GM12878 (cell line): ENCODE data around the gene GARRE1. TPM values are rescaled to one million over a fixed set of nuclear protein-coding genes. Genes with fewer than 3 reads are reported as not detected.

Experiments
- ATAC-seq: fragments of 200-7000 bp; cut with Tn5 transposase; 3 replicates; pipeline ENCODE4 v1.9.1; 2020; ENCODE audit warnings: mild to moderate bottlenecking, moderate library complexity
- BruUV-seq: library from RNA; stranded (reverse); fragments of 400-500 nt; replicated peaks from 2 replicates; lab custom pipeline; 2021; lab: Mats Ljungman, UMichigan
- CTCF ChIA-PET: fragments of 300-600 bp; sonication (Branson Sonifier 250); formaldehyde crosslinking; extraction: SDS; loops from one replicate; lab custom pipeline; 2021; ENCODE audit warnings: inconsistent platforms; lab: Yijun Ruan, JAX
- POLR2A ChIA-PET: fragments of 350-600 bp; formaldehyde crosslinking; extraction: SDS; loops from one replicate; lab custom pipeline; 2021; ENCODE audit warnings: inconsistent platforms; lab: Charles Lee
- RAD21 ChIA-PET: fragments of 300-600 bp; sonication (Branson Sonifier 250); formaldehyde crosslinking; loops from one replicate; lab custom pipeline; 2023; ENCODE audit warnings: antibody characterized with exemption; ENCODE audit not compliant: unreplicated experiment; lab: Charles Lee
- SMC1A ChIA-PET: fragments of 300-600 bp; sonication (Branson Sonifier 250); formaldehyde crosslinking; loops from one replicate; lab custom pipeline; 2023; ENCODE audit not compliant: unreplicated experiment, uncharacterized antibody; lab: Charles Lee
- DNase-seq: peaks from one replicate; pipeline ENCODE4 v3.0.0-alpha.2; 2011; ENCODE audit warnings: low read depth, low spot score
- FAIRE-seq: peaks from 3 replicates; lab custom pipeline; 2011; peaks lifted over from hg19 to GRCh38; lab: Jason Lieb, UNC
- H2AFZ ChIP-seq: 2 replicates; pipeline ENCODE4 v1.6.0; 2011; ENCODE audit warnings: low read depth, low read length, control low read depth; ENCODE audit not compliant: control insufficient read depth
- H3K27ac ChIP-seq: 2 replicates; pipeline ENCODE4 v1.5.1; 2011; ENCODE audit warnings: control low read depth; ENCODE audit not compliant: control insufficient read depth, insufficient read depth
- H3K27me3 ChIP-seq, 2 experiments: replicated peaks in 1 of 2; 2 replicates each; pipeline versions ENCODE4 v1.6.0 to v1.6.1; 2011; ENCODE audit warnings: low read length in 1 of 2; ENCODE audit not compliant: control insufficient read depth in 2 of 2, insufficient read depth in 2 of 2
- H3K36me3 ChIP-seq, 2 experiments: 2 replicates each; pipeline ENCODE4 v1.5.1; 2011; ENCODE audit warnings: low read length in 1 of 2; ENCODE audit not compliant: control insufficient read depth in 2 of 2, insufficient read depth in 2 of 2
- H3K4me1 ChIP-seq: 2 replicates; pipeline ENCODE4 v1.6.1; 2011; ENCODE audit warnings: mild to moderate bottlenecking, low read length, moderate library complexity, mixed read lengths; ENCODE audit not compliant: control insufficient read depth, insufficient read depth
- H3K4me2 ChIP-seq: 2 replicates; pipeline ENCODE4 v1.6.0; 2011; ENCODE audit warnings: control low read depth; ENCODE audit not compliant: control insufficient read depth, insufficient read depth
- H3K4me3 ChIP-seq: fragments of 200-600 bp; sonication (generic); 2 replicates; pipeline ENCODE4 v1.5.1; 2016
- H3K79me2 ChIP-seq: 2 replicates; pipeline ENCODE4 v1.6.0; 2011; ENCODE audit warnings: low read length; ENCODE audit not compliant: control insufficient read depth, insufficient read depth
- H3K9ac ChIP-seq: 2 replicates; pipeline ENCODE4 v1.8.0; 2011; ENCODE audit warnings: low read length, control low read depth, mixed read lengths; ENCODE audit not compliant: control insufficient read depth, insufficient read depth
- H3K9me3 ChIP-seq: replicated peaks from 3 replicates; pipeline ENCODE4 v1.5.1; 2011; ENCODE audit warnings: mild to moderate bottlenecking, low read length; ENCODE audit not compliant: control insufficient read depth, insufficient read depth
- H4K20me1 ChIP-seq: 2 replicates; pipeline ENCODE4 v1.6.0; 2011; ENCODE audit not compliant: control insufficient read depth, insufficient read depth
- MTA3 ChIP-seq: IDR thresholded peaks from 2 replicates; pipeline ENCODE4 v1.6.1; 2012; ENCODE audit warnings: low read length, inconsistent platforms, borderline replicate concordance
- MYC ChIP-seq: IDR thresholded peaks from 2 replicates; pipeline ENCODE4 v1.6.1; 2011; ENCODE audit warnings: mild to moderate bottlenecking, low read length, moderate library complexity, inconsistent platforms; ENCODE audit not compliant: insufficient read depth, insufficient replicate concordance, insufficient read length, severe bottlenecking
- POU2F2 ChIP-seq: IDR thresholded peaks from 3 replicates; pipeline ENCODE4 v1.6.1; 2011; ENCODE audit warnings: low read depth, mild to moderate bottlenecking, low read length, borderline replicate concordance
- SPI1 ChIP-seq: IDR thresholded peaks from 2 replicates; pipeline ENCODE4 v1.6.1; 2011; ENCODE audit warnings: low read depth, mild to moderate bottlenecking, low read length, moderate library complexity, borderline replicate concordance; ENCODE audit not compliant: insufficient read depth
- TCF7 ChIP-seq: IDR thresholded peaks from 2 replicates; pipeline ENCODE4 v1.6.1; 2014; ENCODE audit warnings: antibody characterized with exemption, borderline replicate concordance
- WGBS: methylation state at CpG from one replicate; pipeline ENCODE4 v1.1.6; 2016; ENCODE audit warnings: low lambda C conversion rate; ENCODE audit not compliant: insufficient replicate concordance, insufficient coverage; ENCODE audit errors: missing lambda C conversion rate; 5-methylcytosine and 5-hydroxymethylcytosine counted together
- in situ Hi-C: fragments of 300-500 bp; cut with MboI; formaldehyde crosslinking; loops from 9 replicates; pipeline ENCODE4 v1.14.3; 2018; ENCODE audit warnings: mixed read lengths
- intact Hi-C: fragments of 100-400 bp; cut with micrococcal nuclease; formaldehyde crosslinking; loops from one replicate; pipeline ENCODE4 v1.14.2; 2022; ENCODE audit not compliant: unreplicated experiment
- polyA plus RNA-seq, 11 experiments: library from polyadenylated mRNA; depleted of rRNA in 4 of 11; unstranded in 6 of 11; stranded (reverse) in 5 of 11; fragments of >200 nt; fragmentation: Nextera tagmentation in 4 of 11; fragmentation: Illumina TruSeq in 1 of 11; extraction: Ambion mirVana in 4 of 11; extraction: Trizol in 1 of 11; gene quantifications; 1 replicate in 1 of 11; 2 replicates in 10 of 11; pipeline versions ENCODE4 v1.2.1 to v1.2.3, GENCODE V29; 2011 to 2016; ENCODE audit warnings: inconsistent platforms in 2 of 11, missing spikeins in 2 of 11, low read depth in 1 of 11
- total RNA-seq, 4 experiments: library from RNA; depleted of rRNA in 3 of 4; stranded (reverse); fragments of >200 nt in 3 of 4; fragmentation: Illumina TruSeq in 1 of 4; extraction: Trizol in 1 of 4; gene quantifications; 2 replicates each; pipeline versions ENCODE4 v1.2.1 to v1.2.3, GENCODE V29; 2013 to 2021
- TF ChIP-seq, protein P1 (sequence below): IDR thresholded peaks from 2 replicates; pipeline ENCODE4 v1.6.1; 2012; ENCODE audit warnings: improper control_type of control experiment, low read depth, low read length; ENCODE audit not compliant: insufficient replicate concordance
- TF ChIP-seq, protein P2 (sequence below): fragments of 150-350 bp; IDR thresholded peaks from 2 replicates; pipeline ENCODE4 v1.6.1; 2014; ENCODE audit warnings: mild to moderate bottlenecking, low read depth, low read length
- TF ChIP-seq, protein P3 (sequence below): fragments of 450-650 bp; IDR thresholded peaks from 2 replicates; pipeline ENCODE4 v1.6.1; 2016; ENCODE audit warnings: mild to moderate bottlenecking
- TF ChIP-seq, protein P4 (sequence below): fragments of 450-650 bp; formaldehyde crosslinking; IDR thresholded peaks from 2 replicates; pipeline ENCODE4 v1.4.0; 2020; ENCODE audit warnings: mild to moderate bottlenecking, moderate library complexity

Gene GARRE1
- total and polyA plus RNA-seq, 10 of the 15 experiments (the other 5 are each of a cell fraction or from before 2014, with no cell fraction given) = 1.1 to 9.4 (median 5.1) TPM

DNA sequence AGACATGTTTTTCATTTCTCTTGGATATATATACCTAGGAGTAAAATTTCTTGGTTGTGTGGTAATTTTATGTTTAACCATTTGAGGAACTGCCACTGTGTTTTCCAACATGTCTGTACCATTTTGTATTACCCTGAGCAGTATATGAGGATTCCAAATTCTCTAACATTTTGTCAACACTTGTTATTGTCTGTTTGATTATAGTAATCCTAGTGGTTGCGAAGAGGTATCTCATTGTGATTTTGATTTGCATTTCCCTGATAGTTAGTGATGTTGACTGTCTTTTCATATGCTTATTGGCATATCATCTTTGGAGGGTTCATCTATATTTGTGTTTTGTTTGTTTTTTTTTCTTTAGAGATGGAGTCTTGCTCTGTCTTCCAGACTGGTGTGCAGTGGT lies 21.4 kb downstream of the GARRE1 start (continued):
- TF ChIP-seq, protein P1, sequence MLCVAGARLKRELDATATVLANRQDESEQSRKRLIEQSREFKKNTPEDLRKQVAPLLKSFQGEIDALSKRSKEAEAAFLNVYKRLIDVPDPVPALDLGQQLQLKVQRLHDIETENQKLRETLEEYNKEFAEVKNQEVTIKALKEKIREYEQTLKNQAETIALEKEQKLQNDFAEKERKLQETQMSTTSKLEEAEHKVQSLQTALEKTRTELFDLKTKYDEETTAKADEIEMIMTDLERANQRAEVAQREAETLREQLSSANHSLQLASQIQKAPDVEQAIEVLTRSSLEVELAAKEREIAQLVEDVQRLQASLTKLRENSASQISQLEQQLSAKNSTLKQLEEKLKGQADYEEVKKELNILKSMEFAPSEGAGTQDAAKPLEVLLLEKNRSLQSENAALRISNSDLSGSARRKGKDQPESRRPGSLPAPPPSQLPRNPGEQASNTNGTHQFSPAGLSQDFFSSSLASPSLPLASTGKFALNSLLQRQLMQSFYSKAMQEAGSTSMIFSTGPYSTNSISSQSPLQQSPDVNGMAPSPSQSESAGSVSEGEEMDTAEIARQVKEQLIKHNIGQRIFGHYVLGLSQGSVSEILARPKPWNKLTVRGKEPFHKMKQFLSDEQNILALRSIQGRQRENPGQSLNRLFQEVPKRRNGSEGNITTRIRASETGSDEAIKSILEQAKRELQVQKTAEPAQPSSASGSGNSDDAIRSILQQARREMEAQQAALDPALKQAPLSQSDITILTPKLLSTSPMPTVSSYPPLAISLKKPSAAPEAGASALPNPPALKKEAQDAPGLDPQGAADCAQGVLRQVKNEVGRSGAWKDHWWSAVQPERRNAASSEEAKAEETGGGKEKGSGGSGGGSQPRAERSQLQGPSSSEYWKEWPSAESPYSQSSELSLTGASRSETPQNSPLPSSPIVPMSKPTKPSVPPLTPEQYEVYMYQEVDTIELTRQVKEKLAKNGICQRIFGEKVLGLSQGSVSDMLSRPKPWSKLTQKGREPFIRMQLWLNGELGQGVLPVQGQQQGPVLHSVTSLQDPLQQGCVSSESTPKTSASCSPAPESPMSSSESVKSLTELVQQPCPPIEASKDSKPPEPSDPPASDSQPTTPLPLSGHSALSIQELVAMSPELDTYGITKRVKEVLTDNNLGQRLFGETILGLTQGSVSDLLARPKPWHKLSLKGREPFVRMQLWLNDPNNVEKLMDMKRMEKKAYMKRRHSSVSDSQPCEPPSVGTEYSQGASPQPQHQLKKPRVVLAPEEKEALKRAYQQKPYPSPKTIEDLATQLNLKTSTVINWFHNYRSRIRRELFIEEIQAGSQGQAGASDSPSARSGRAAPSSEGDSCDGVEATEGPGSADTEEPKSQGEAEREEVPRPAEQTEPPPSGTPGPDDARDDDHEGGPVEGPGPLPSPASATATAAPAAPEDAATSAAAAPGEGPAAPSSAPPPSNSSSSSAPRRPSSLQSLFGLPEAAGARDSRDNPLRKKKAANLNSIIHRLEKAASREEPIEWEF = no peak
- no peak for TF ChIP-seq MYC

DNA sequence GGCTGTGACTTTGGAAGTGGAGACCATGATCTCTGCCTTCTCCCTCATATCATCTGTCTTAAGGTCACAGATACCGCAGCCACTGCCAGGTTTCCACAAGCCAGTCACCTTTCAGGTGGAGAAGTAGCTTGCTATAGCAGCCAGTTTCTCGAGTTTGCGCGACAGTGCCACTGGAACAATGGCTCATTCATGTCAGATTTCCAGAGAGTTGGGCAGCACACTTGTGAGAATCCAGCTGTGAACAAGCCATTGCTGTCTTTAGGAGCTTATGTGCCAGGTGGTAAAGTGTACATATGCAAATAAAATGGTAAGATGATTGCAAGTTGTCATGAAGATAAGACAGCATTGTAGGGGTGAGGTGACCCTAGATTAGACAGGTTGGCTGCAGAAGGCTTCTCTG lies 22.3 kb downstream of the GARRE1 start:
- Histone ChIP-seq H3K9me3 (no peaks in the 10 kb centered on the region), H3K4me3 (no peak overlapping the region), H3K9ac (no peak overlapping the region), H3K27ac (no peak overlapping the region), H2AFZ (no peak overlapping the region), H3K27me3 (no peaks in the 10 kb centered on the region), H3K4me1 (no peaks in the 10 kb centered on the region), H3K4me2 (no peak overlapping the region), H3K36me3 (no peaks in the 10 kb centered on the region), H3K79me2 (no peaks in the 10 kb centered on the region), H4K20me1 (no peaks in the 10 kb centered on the region)
- intact Hi-C loops (no loop called here), in situ Hi-C loops (no loop called here)
- ATAC-seq (no peak), DNase-seq (no peak), FAIRE-seq (no peak)
- WGBS = 78% methylated on average over 4 of the region's 4 CpGs
- SMC1A ChIA-PET = interaction anchor here (0.7 kb wide), 1 partner anchor 41 kb away, joined by 3 read pairs; no protein-coding TSS in a partner anchor
- CTCF ChIA-PET = no interaction called here
- RAD21 ChIA-PET = no interaction called here
- POLR2A ChIA-PET = no interaction called here
- no TSS peak for BruUV-seq
- TF ChIP-seq TCF7 (no peak), MTA3 (no peak), POU2F2 (no peak), SPI1 (no peak)
- TF ChIP-seq, protein P2, sequence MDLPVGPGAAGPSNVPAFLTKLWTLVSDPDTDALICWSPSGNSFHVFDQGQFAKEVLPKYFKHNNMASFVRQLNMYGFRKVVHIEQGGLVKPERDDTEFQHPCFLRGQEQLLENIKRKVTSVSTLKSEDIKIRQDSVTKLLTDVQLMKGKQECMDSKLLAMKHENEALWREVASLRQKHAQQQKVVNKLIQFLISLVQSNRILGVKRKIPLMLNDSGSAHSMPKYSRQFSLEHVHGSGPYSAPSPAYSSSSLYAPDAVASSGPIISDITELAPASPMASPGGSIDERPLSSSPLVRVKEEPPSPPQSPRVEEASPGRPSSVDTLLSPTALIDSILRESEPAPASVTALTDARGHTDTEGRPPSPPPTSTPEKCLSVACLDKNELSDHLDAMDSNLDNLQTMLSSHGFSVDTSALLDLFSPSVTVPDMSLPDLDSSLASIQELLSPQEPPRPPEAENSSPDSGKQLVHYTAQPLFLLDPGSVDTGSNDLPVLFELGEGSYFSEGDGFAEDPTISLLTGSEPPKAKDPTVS = no peak
- TF ChIP-seq, protein P3, sequence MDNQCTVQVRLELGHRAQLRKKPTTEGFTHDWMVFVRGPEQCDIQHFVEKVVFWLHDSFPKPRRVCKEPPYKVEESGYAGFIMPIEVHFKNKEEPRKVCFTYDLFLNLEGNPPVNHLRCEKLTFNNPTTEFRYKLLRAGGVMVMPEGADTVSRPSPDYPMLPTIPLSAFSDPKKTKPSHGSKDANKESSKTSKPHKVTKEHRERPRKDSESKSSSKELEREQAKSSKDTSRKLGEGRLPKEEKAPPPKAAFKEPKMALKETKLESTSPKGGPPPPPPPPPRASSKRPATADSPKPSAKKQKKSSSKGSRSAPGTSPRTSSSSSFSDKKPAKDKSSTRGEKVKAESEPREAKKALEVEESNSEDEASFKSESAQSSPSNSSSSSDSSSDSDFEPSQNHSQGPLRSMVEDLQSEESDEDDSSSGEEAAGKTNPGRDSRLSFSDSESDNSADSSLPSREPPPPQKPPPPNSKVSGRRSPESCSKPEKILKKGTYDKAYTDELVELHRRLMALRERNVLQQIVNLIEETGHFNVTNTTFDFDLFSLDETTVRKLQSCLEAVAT = no peak
- TF ChIP-seq, protein P4, sequence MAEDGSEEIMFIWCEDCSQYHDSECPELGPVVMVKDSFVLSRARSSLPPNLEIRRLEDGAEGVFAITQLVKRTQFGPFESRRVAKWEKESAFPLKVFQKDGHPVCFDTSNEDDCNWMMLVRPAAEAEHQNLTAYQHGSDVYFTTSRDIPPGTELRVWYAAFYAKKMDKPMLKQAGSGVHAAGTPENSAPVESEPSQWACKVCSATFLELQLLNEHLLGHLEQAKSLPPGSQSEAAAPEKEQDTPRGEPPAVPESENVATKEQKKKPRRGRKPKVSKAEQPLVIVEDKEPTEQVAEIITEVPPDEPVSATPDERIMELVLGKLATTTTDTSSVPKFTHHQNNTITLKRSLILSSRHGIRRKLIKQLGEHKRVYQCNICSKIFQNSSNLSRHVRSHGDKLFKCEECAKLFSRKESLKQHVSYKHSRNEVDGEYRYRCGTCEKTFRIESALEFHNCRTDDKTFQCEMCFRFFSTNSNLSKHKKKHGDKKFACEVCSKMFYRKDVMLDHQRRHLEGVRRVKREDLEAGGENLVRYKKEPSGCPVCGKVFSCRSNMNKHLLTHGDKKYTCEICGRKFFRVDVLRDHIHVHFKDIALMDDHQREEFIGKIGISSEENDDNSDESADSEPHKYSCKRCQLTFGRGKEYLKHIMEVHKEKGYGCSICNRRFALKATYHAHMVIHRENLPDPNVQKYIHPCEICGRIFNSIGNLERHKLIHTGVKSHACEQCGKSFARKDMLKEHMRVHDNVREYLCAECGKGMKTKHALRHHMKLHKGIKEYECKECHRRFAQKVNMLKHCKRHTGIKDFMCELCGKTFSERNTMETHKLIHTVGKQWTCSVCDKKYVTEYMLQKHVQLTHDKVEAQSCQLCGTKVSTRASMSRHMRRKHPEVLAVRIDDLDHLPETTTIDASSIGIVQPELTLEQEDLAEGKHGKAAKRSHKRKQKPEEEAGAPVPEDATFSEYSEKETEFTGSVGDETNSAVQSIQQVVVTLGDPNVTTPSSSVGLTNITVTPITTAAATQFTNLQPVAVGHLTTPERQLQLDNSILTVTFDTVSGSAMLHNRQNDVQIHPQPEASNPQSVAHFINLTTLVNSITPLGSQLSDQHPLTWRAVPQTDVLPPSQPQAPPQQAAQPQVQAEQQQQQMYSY (CRISPR knock-in tag) = no peak
